Fibroblast of the conjunctiva (primary cell): ENCODE results near the gene NAA60.
"Not testable (repeated sequence)": the region's sequence is repeated elsewhere in the genome, so short reads cannot be mapped to it uniquely, and the experiment has no call there.

ENCODE experiments used
- DNase-seq: peaks from one replicate; pipeline ENCODE4 v3.0.0-alpha.2; 2010; ENCODE audit warnings: low read depth

NAA60 gene

GRCh38 chr16:3484318-3485096 lies 41.0 kb downstream of the NAA60 start:
- DNase-seq, result no peak

- no peak for DNase-seq
These were observed 41.7 kb downstream of the NAA60 start for GRCh38 chr16:3485097-3485745.

- DNase-seq, result no peak
These were observed 42.5 kb downstream of the NAA60 start for GRCh38 chr16:3485821-3486505.

- DNase-seq, result no peak
These were observed 43.2 kb downstream of the NAA60 start for GRCh38 chr16:3486506-3487215.

- DNase-seq, result no peak
These were observed 44.3 kb downstream of the NAA60 start for GRCh38 chr16:3487521-3488410.

- DNase-seq, result no peak
These were observed 45.3 kb downstream of the NAA60 start for GRCh38 chr16:3488801-3489200.

- no peak for DNase-seq
These were observed 47.6 kb downstream of the NAA60 start for GRCh38 chr16:3490911-3491629.

- no peak for DNase-seq
These were observed 48.9 kb downstream of the NAA60 start for GRCh38 chr16:3492356-3492755.

GRCh38 chr16:3494386-3494973 lies 51.0 kb downstream of the NAA60 start:
- DNase-seq, result no peak

GRCh38 chr16:3495176-3495575 lies 51.7 kb downstream of the NAA60 start, which contains the start of gene C16orf90:
TSS of gene C16orf90 (minus strand) at chr16:3495489. CDS start at chr16:3495421, 68 bp downstream.
- no peak for DNase-seq

- DNase-seq, result no peak
These were observed 52.9 kb downstream of the NAA60 start for GRCh38 chr16:3496386-3496785.

- no peak for DNase-seq
These were observed 54.3 kb downstream of the NAA60 start for GRCh38 chr16:3497771-3498170.

GRCh38 chr16:3498988-3499387 lies 55.5 kb downstream of the NAA60 start:
- DNase-seq, result no peak

- DNase-seq, result not testable (repeated sequence)
These were observed 57.9 kb downstream of the NAA60 start for GRCh38 chr16:3501412-3501761.

GRCh38 chr16:3501783-3502400 lies 58.4 kb downstream of the NAA60 start:
- no peak for DNase-seq

GRCh38 chr16:3503523-3503922 lies 60.0 kb downstream of the NAA60 start:
- no peak for DNase-seq

- DNase-seq, result no peak
These were observed 65.3 kb downstream of the NAA60 start for GRCh38 chr16:3508736-3509135.

- no peak for DNase-seq
These were observed 66.0 kb downstream of the NAA60 start for GRCh38 chr16:3509470-3509928.

GRCh38 chr16:3510416-3510815 lies 66.9 kb downstream of the NAA60 start:
- no peak for DNase-seq
